ENCODE results near the gene UXS1.

GRCh38 chr2:106078096-106078495, 116.0 kb downstream of the UXS1 start:
- TF ChIP-seq ZFP30 (CRISPR knock-in tag; IDR thresholded peaks at IDR 0.05): no peak
- no peak for TF ChIP-seq ZNF8 (CRISPR knock-in tag; IDR thresholded peaks at IDR 0.05)
- no peak for TF ChIP-seq CREB5 (CRISPR knock-in tag; IDR thresholded peaks at IDR 0.05; ENCODE audit: low read depth)
- no peak for TF ChIP-seq SNAI2 (CRISPR knock-in tag; IDR thresholded peaks at IDR 0.05)
- TF ChIP-seq POU6F1 (CRISPR knock-in tag; IDR thresholded peaks at IDR 0.05; ENCODE audit: borderline replicate concordance, low read depth): no peak
- TF ChIP-seq OSR1 (CRISPR knock-in tag; IDR thresholded peaks at IDR 0.05): no peak
- no peak for TF ChIP-seq PATZ1 (CRISPR knock-in tag; IDR thresholded peaks at IDR 0.05; ENCODE audit: borderline replicate concordance)
- TF ChIP-seq PPARA (CRISPR knock-in tag; IDR thresholded peaks at IDR 0.05; ENCODE audit: borderline replicate concordance): no peak
- TF ChIP-seq ZC3H10 (CRISPR knock-in tag; IDR thresholded peaks at IDR 0.05): no peak
- TF ChIP-seq TCF4 (CRISPR knock-in tag; IDR thresholded peaks at IDR 0.05; ENCODE audit: borderline replicate concordance): no peak
- TF ChIP-seq ARNTL (CRISPR knock-in tag; IDR thresholded peaks at IDR 0.05; ENCODE audit: borderline replicate concordance, low read depth): no peak
- TF ChIP-seq ZFP3 (CRISPR knock-in tag; IDR thresholded peaks at IDR 0.05): no peak

Measured in SK-N-SH treated with all-trans-retinoic acid at 6 μM for 48 hours (cell line).